ENCODE measurements around the gene ABITRAM. TPM values are rescaled to one million over a fixed set of nuclear protein-coding genes. Genes with fewer than 3 reads are reported as not detected.
"Not testable (repeated sequence)": the region's sequence is repeated elsewhere in the genome, so short reads cannot be mapped to it uniquely, and the experiment has no call there.

ABITRAM gene
- polyA plus RNA-seq, 1 donor from 2014 or later, result 19.9 TPM

- Histone ChIP-seq H3K4me3 (ENCODE audit: low read length) (no peak overlapping the region), H3K36me3 (ENCODE audit: insufficient read depth, low read length) (peaks cover 10% of the 10 kb centered on the region)
These were observed 14.7 kb upstream of the ABITRAM start for GRCh38 chr9:108919517-108919916.

GRCh38 chr9:108920401-108920800 lies 13.8 kb upstream of the ABITRAM start:
- H3K79me2 ChIP-seq (replicated peaks; ENCODE audit: insufficient read depth, low read length); H3K36me3 ChIP-seq (ENCODE audit: insufficient read depth, low read length); H2AFZ ChIP-seq (ENCODE audit: low read depth, low read length); H3K4me2 ChIP-seq (ENCODE audit: low read length); H3K9me2 ChIP-seq (ENCODE audit: insufficient read depth, low read length); H3K9me3 ChIP-seq (ENCODE audit: low read length); H3K4me3 ChIP-seq (ENCODE audit: low read length); H3K27ac ChIP-seq (ENCODE audit: low read length); H3K9ac ChIP-seq (ENCODE audit: low read length); H3K27me3 ChIP-seq (ENCODE audit: insufficient read depth, low read depth, low read length); H3F3A ChIP-seq (ENCODE audit: insufficient read depth, low read length, poor library complexity, severe bottlenecking); H4K20me1 ChIP-seq (ENCODE audit: insufficient read depth): not testable (repeated sequence)

More at GRCh38 chr9:108919517-108919916, 14.7 kb upstream of the ABITRAM start:
- no peaks in the 10 kb centered on the region for H4K20me1 ChIP-seq (ENCODE audit: insufficient read depth)
- no peak overlapping the region for H3K9ac ChIP-seq (ENCODE audit: low read length)
- H2AFZ ChIP-seq (ENCODE audit: low read depth, low read length), result no peak overlapping the region
- H3K9me3 ChIP-seq (ENCODE audit: low read length), result no peaks in the 10 kb centered on the region
- H3F3A ChIP-seq (ENCODE audit: insufficient read depth, low read length, poor library complexity, severe bottlenecking), result no peaks in the 10 kb centered on the region
- TF ChIP-seq TAF1 (IDR thresholded peaks at IDR 0.05; ENCODE audit: low read depth) (no peak), EZH2 (IDR thresholded peaks at IDR 0.05; ENCODE audit: borderline replicate concordance, insufficient read depth, low read length, poor library complexity, severe bottlenecking) (no peak), RAD21 (conservative IDR thresholded peaks at IDR 0.05) (no peak), POLR2AphosphoS5 (IDR thresholded peaks at IDR 0.05) (no peak), CTCF (IDR thresholded peaks at IDR 0.05; ENCODE audit: poor library complexity, severe bottlenecking) (no peak), MXI1 (conservative IDR thresholded peaks at IDR 0.05; ENCODE audit: poor library complexity, severe bottlenecking) (no peak), SMC3 (conservative IDR thresholded peaks at IDR 0.05; ENCODE audit: poor library complexity) (no peak), EP300 (conservative IDR thresholded peaks at IDR 0.05; ENCODE audit: poor library complexity, severe bottlenecking) (no peak), REST (IDR thresholded peaks at IDR 0.05; ENCODE audit: borderline replicate concordance) (no peak)
- H3K9me2 ChIP-seq (ENCODE audit: insufficient read depth, low read length), result no peaks in the 10 kb centered on the region
- H3K79me2 ChIP-seq (replicated peaks; ENCODE audit: insufficient read depth, low read length), result no peaks in the 10 kb centered on the region
- H3K27me3 ChIP-seq (ENCODE audit: insufficient read depth, low read depth, low read length), result no peaks in the 10 kb centered on the region
- H3K27ac ChIP-seq (ENCODE audit: low read length), result no peak overlapping the region
- no peak overlapping the region for H3K4me2 ChIP-seq (ENCODE audit: low read length)

- Histone ChIP-seq H3K4me2 (ENCODE audit: low read length) (no peak overlapping the region), H3K9me3 (ENCODE audit: low read length) (no peaks in the 10 kb centered on the region), H3K27ac (ENCODE audit: low read length) (no peak overlapping the region), H3F3A (ENCODE audit: insufficient read depth, low read length, poor library complexity, severe bottlenecking) (no peaks in the 10 kb centered on the region), H3K36me3 (ENCODE audit: insufficient read depth, low read length) (peaks cover 1% of the 10 kb centered on the region), H3K9ac (ENCODE audit: low read length) (no peak overlapping the region), H3K9me2 (ENCODE audit: insufficient read depth, low read length) (no peaks in the 10 kb centered on the region), H3K4me3 (ENCODE audit: low read length) (no peak overlapping the region), H4K20me1 (ENCODE audit: insufficient read depth) (no peaks in the 10 kb centered on the region), H2AFZ (ENCODE audit: low read depth, low read length) (no peak overlapping the region), H3K79me2 (replicated peaks; ENCODE audit: insufficient read depth, low read length) (no peaks in the 10 kb centered on the region), H3K27me3 (ENCODE audit: insufficient read depth, low read depth, low read length) (no peaks in the 10 kb centered on the region)
- TF ChIP-seq RAD21 (conservative IDR thresholded peaks at IDR 0.05) (no peak), MXI1 (conservative IDR thresholded peaks at IDR 0.05; ENCODE audit: poor library complexity, severe bottlenecking) (no peak), EP300 (conservative IDR thresholded peaks at IDR 0.05; ENCODE audit: poor library complexity, severe bottlenecking) (no peak), SMC3 (conservative IDR thresholded peaks at IDR 0.05; ENCODE audit: poor library complexity) (no peak), REST (IDR thresholded peaks at IDR 0.05; ENCODE audit: borderline replicate concordance) (no peak), CTCF (IDR thresholded peaks at IDR 0.05; ENCODE audit: poor library complexity, severe bottlenecking) (no peak), POLR2AphosphoS5 (IDR thresholded peaks at IDR 0.05) (no peak), EZH2 (IDR thresholded peaks at IDR 0.05; ENCODE audit: borderline replicate concordance, insufficient read depth, low read length, poor library complexity, severe bottlenecking) (no peak), TAF1 (IDR thresholded peaks at IDR 0.05; ENCODE audit: low read depth) (no peak)
These were observed 13.0 kb upstream of the ABITRAM start for GRCh38 chr9:108921200-108921599.
